ACHN (cell line): ENCODE results near the gene CEP63.
A peak's percentile ranks its signal among the peaks of the same experiment; 100 is the strongest.

Source experiments
- DNase-seq: peaks from one replicate; pipeline ENCODE4 v3.0.0-alpha.2; 2015
- in situ Hi-C: cut with HindIII; loops from 2 replicates; pipeline ENCODE4 v1.10.0; 2017; ENCODE audit warnings: low sequenced_read_pairs, low pct_ligation_motif_present, low pct_unique_long_range_greater_than_20kb

Gene CEP63

GRCh38 chr3:134487406-134487805 is 1.5 kb downstream of the CEP63 start:
- in situ Hi-C loops, result loop anchor here (25.0 kb wide), 1 partner anchor 200 kb away; no protein-coding TSS in a partner anchor
- DNase-seq, result no peak

GRCh38 chr3:134494495-134494894 is 8.6 kb downstream of the CEP63 start:
- no peak for DNase-seq
- in situ Hi-C loops, result loop anchor here (25.0 kb wide), 1 partner anchor 207 kb away; no protein-coding TSS in a partner anchor

- in situ Hi-C loops, result loop anchor here (25.0 kb wide), 1 partner anchor 209 kb away; no protein-coding TSS in a partner anchor
- no peak for DNase-seq
These were observed 10.1 kb downstream of the CEP63 start for GRCh38 chr3:134495980-134496379.

GRCh38 chr3:134496471-134497071 is 10.7 kb downstream of the CEP63 start:
- DNase-seq, result no peak
- in situ Hi-C loops, result loop anchor here (25.0 kb wide), 1 partner anchor 209 kb away; no protein-coding TSS in a partner anchor

GRCh38 chr3:134503266-134503665 is 17.4 kb downstream of the CEP63 start:
- in situ Hi-C loops, result no loop called here
- no peak for DNase-seq

- in situ Hi-C loops, result no loop called here
- no peak for DNase-seq
These were observed 18.3 kb downstream of the CEP63 start for GRCh38 chr3:134504132-134504531.

GRCh38 chr3:134505485-134505884 is 19.6 kb downstream of the CEP63 start:
- in situ Hi-C loops, result no loop called here
- DNase-seq, result no peak

GRCh38 chr3:134511500-134511899 is 25.6 kb downstream of the CEP63 start:
- DNase-seq, result no peak
- in situ Hi-C loops, result no loop called here

- DNase-seq, result peak; percentile 2
- in situ Hi-C loops, result no loop called here
These were observed 31.0 kb downstream of the CEP63 start for GRCh38 chr3:134516905-134517304.

GRCh38 chr3:134517791-134518190 is 31.9 kb downstream of the CEP63 start:
- in situ Hi-C loops, result no loop called here
- peak; percentile 20 for DNase-seq

GRCh38 chr3:134522541-134522940 is 36.7 kb downstream of the CEP63 start:
- DNase-seq, result no peak
- in situ Hi-C loops, result no loop called here

GRCh38 chr3:134525293-134525692 is 39.4 kb downstream of the CEP63 start:
- DNase-seq, result no peak
- in situ Hi-C loops, result no loop called here

GRCh38 chr3:134526319-134526718 is 40.5 kb downstream of the CEP63 start:
- in situ Hi-C loops, result no loop called here
- DNase-seq, result no peak

- in situ Hi-C loops, result no loop called here
- peak; percentile 11 for DNase-seq
These were observed 41.2 kb downstream of the CEP63 start for GRCh38 chr3:134527037-134527436.

GRCh38 chr3:134527538-134528186 is 41.8 kb downstream of the CEP63 start:
- in situ Hi-C loops, result no loop called here
- no peak for DNase-seq

GRCh38 chr3:134533493-134533892 is 47.6 kb downstream of the CEP63 start:
- no peak for DNase-seq
- in situ Hi-C loops, result no loop called here

GRCh38 chr3:134535186-134535970 is 49.5 kb downstream of the CEP63 start:
- in situ Hi-C loops, result no loop called here
- no peak for DNase-seq

GRCh38 chr3:134536781-134537180 is 50.9 kb downstream of the CEP63 start:
- in situ Hi-C loops, result no loop called here
- DNase-seq, result no peak

GRCh38 chr3:134542287-134542958 is 56.6 kb downstream of the CEP63 start:
- in situ Hi-C loops, result no loop called here

More at GRCh38 chr3:134542287-134542958, 56.6 kb downstream of the CEP63 start:
- DNase-seq, result no peak
